22Rv1 (cell line): ENCODE data around the gene PRDX6.

ENCODE experiments used
- CTCF ChIP-seq: fragments of 450-650 bp; IDR thresholded peaks from 2 replicates; pipeline ENCODE4 v1.5.1; 2017; ENCODE audit warnings: mild to moderate bottlenecking
- ZFX ChIP-seq: fragments of 450-650 bp; IDR thresholded peaks from 2 replicates; pipeline ENCODE4 v1.6.1; 2017; ENCODE audit warnings: antibody characterized with exemption, borderline replicate concordance

GRCh38 chr1:173495609-173496267 lies 18.6 kb downstream of the PRDX6 start:
- no peak for TF ChIP-seq CTCF
- TF ChIP-seq ZFX = no peak
